ENCODE results near the gene ETFRF1. TPM values are rescaled to one million over a fixed set of nuclear protein-coding genes. Genes with fewer than 3 reads are reported as not detected.

Gene ETFRF1
- total and polyA plus RNA-seq, 2 of the 8 experiments (the other 6 are each of a cell fraction or from before 2014, with no cell fraction given): 4.3 to 7.7 TPM

DNA sequence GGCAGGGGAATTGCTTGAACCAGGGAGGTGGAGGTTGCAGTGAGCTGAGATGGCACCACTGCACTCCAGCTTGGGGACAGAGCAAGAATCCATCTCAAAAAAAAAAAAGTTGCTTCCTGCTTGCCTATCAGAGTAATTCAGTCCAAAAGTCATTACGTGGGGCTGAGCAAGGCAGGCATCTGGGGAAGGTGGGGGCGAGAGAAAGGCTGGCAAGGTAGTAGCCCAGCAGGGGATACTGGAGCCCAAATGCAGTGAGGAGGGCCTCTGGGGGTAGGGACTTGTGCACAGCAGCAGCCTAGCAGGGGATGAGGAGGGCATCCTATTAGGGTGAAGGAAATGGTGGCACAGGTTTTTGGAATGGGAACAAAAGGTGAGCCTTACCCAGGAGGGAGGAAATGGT is 7.1 kb downstream of the ETFRF1 start (continued):
- TF ChIP-seq, protein P1, sequence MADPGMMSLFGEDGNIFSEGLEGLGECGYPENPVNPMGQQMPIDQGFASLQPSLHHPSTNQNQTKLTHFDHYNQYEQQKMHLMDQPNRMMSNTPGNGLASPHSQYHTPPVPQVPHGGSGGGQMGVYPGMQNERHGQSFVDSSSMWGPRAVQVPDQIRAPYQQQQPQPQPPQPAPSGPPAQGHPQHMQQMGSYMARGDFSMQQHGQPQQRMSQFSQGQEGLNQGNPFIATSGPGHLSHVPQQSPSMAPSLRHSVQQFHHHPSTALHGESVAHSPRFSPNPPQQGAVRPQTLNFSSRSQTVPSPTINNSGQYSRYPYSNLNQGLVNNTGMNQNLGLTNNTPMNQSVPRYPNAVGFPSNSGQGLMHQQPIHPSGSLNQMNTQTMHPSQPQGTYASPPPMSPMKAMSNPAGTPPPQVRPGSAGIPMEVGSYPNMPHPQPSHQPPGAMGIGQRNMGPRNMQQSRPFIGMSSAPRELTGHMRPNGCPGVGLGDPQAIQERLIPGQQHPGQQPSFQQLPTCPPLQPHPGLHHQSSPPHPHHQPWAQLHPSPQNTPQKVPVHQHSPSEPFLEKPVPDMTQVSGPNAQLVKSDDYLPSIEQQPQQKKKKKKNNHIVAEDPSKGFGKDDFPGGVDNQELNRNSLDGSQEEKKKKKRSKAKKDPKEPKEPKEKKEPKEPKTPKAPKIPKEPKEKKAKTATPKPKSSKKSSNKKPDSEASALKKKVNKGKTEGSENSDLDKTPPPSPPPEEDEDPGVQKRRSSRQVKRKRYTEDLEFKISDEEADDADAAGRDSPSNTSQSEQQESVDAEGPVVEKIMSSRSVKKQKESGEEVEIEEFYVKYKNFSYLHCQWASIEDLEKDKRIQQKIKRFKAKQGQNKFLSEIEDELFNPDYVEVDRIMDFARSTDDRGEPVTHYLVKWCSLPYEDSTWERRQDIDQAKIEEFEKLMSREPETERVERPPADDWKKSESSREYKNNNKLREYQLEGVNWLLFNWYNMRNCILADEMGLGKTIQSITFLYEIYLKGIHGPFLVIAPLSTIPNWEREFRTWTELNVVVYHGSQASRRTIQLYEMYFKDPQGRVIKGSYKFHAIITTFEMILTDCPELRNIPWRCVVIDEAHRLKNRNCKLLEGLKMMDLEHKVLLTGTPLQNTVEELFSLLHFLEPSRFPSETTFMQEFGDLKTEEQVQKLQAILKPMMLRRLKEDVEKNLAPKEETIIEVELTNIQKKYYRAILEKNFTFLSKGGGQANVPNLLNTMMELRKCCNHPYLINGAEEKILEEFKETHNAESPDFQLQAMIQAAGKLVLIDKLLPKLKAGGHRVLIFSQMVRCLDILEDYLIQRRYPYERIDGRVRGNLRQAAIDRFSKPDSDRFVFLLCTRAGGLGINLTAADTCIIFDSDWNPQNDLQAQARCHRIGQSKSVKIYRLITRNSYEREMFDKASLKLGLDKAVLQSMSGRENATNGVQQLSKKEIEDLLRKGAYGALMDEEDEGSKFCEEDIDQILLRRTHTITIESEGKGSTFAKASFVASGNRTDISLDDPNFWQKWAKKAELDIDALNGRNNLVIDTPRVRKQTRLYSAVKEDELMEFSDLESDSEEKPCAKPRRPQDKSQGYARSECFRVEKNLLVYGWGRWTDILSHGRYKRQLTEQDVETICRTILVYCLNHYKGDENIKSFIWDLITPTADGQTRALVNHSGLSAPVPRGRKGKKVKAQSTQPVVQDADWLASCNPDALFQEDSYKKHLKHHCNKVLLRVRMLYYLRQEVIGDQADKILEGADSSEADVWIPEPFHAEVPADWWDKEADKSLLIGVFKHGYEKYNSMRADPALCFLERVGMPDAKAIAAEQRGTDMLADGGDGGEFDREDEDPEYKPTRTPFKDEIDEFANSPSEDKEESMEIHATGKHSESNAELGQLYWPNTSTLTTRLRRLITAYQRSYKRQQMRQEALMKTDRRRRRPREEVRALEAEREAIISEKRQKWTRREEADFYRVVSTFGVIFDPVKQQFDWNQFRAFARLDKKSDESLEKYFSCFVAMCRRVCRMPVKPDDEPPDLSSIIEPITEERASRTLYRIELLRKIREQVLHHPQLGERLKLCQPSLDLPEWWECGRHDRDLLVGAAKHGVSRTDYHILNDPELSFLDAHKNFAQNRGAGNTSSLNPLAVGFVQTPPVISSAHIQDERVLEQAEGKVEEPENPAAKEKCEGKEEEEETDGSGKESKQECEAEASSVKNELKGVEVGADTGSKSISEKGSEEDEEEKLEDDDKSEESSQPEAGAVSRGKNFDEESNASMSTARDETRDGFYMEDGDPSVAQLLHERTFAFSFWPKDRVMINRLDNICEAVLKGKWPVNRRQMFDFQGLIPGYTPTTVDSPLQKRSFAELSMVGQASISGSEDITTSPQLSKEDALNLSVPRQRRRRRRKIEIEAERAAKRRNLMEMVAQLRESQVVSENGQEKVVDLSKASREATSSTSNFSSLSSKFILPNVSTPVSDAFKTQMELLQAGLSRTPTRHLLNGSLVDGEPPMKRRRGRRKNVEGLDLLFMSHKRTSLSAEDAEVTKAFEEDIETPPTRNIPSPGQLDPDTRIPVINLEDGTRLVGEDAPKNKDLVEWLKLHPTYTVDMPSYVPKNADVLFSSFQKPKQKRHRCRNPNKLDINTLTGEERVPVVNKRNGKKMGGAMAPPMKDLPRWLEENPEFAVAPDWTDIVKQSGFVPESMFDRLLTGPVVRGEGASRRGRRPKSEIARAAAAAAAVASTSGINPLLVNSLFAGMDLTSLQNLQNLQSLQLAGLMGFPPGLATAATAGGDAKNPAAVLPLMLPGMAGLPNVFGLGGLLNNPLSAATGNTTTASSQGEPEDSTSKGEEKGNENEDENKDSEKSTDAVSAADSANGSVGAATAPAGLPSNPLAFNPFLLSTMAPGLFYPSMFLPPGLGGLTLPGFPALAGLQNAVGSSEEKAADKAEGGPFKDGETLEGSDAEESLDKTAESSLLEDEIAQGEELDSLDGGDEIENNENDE (IDR thresholded peaks at IDR 0.05; ENCODE audit: insufficient replicate concordance, low read length): no peak
- TF ChIP-seq SIX5 (IDR thresholded peaks at IDR 0.05; ENCODE audit: low read depth, low read length) (no peak), NRF1 (IDR thresholded peaks at IDR 0.05; ENCODE audit: low read depth, low read length) (no peak), MAFK (IDR thresholded peaks at IDR 0.05; ENCODE audit: low read depth, low read length) (no peak), HDAC2 (IDR thresholded peaks at IDR 0.05; ENCODE audit: borderline replicate concordance in 1 of 2, low read depth in 2 of 2, low read length in 2 of 2) (no peak), POLR2AphosphoS5 (IDR thresholded peaks at IDR 0.05; ENCODE audit: low read depth, low read length) (no peak), SUZ12 (IDR thresholded peaks at IDR 0.05; ENCODE audit: low read length) (no peak), SAP30 (IDR thresholded peaks at IDR 0.05; ENCODE audit: insufficient read depth, insufficient replicate concordance, low read length) (no peak), TEAD4 (IDR thresholded peaks at IDR 0.05; ENCODE audit: low read depth, low read length) (no peak), CHD1 (IDR thresholded peaks at IDR 0.05; ENCODE audit: low read depth, low read length) (no peak), JUND (IDR thresholded peaks at IDR 0.05; ENCODE audit: low read length) (no peak)
- TF ChIP-seq, protein P2, sequence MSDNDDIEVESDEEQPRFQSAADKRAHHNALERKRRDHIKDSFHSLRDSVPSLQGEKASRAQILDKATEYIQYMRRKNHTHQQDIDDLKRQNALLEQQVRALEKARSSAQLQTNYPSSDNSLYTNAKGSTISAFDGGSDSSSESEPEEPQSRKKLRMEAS (IDR thresholded peaks at IDR 0.05): no peak

Data from H1 (cell line).